DND-41 (cell line): ENCODE measurements around the gene C6orf62.
"Not testable (repeated sequence)": the region's sequence is repeated elsewhere in the genome, so short reads cannot be mapped to it uniquely, and the experiment has no call there.

ENCODE experiments used
- ATAC-seq: fragments of 200-7000 bp; cut with Tn5 transposase; 3 replicates; pipeline ENCODE4 v1.9.1; 2021; ENCODE audit warnings: low read depth; ENCODE audit not compliant: insufficient read depth
- DNase-seq: peaks from one replicate; pipeline ENCODE4 v3.0.0-alpha.2; 2020
- H2AFZ ChIP-seq: 2 replicates; pipeline ENCODE4 v1.6.0; 2012; ENCODE audit warnings: low read depth, low read length
- H3K27ac ChIP-seq: 2 replicates; pipeline ENCODE4 v1.5.1; 2012; ENCODE audit warnings: low read length, inconsistent platforms
- H3K27me3 ChIP-seq: fragments of 200-600 bp; sonication (generic); 2 replicates; pipeline ENCODE4 v1.6.0; 2012; ENCODE audit warnings: low read length, mild to moderate bottlenecking, inconsistent platforms; ENCODE audit not compliant: insufficient read depth, poor library complexity
- H3K36me3 ChIP-seq: 2 replicates; pipeline ENCODE4 v1.5.1; 2012; ENCODE audit warnings: low read length, inconsistent platforms; ENCODE audit not compliant: insufficient read depth
- H3K4me1 ChIP-seq: 2 replicates; pipeline ENCODE4 v1.5.1; 2012; ENCODE audit warnings: mild to moderate bottlenecking, low read length; ENCODE audit not compliant: insufficient read depth
- H3K4me2 ChIP-seq: 2 replicates; pipeline ENCODE4 v1.6.0; 2012; ENCODE audit warnings: mild to moderate bottlenecking, moderate library complexity, low read length, inconsistent platforms; ENCODE audit not compliant: insufficient read depth
- H3K4me3 ChIP-seq, 2 experiments: fragments of 200-600 bp in 1 of 2; shearing (Covaris generic) in 1 of 2; 2 replicates each; pipeline ENCODE4 v1.5.1; 2012 to 2016; ENCODE audit warnings: inconsistent platforms in 2 of 2, low read length in 2 of 2, mild to moderate bottlenecking in 2 of 2, low read depth in 1 of 2, moderate library complexity in 1 of 2
- H3K79me2 ChIP-seq: 2 replicates; pipeline ENCODE4 v1.6.0; 2012; ENCODE audit warnings: low read length, inconsistent platforms; ENCODE audit not compliant: insufficient read depth
- H3K9ac ChIP-seq: 2 replicates; pipeline ENCODE4 v1.6.0; 2012; ENCODE audit warnings: low read depth, mild to moderate bottlenecking, inconsistent platforms, low read length, moderate library complexity
- H3K9me3 ChIP-seq: 2 replicates; pipeline ENCODE4 v1.5.1; 2012; ENCODE audit warnings: low read length, moderate library complexity, mild to moderate bottlenecking, inconsistent platforms; ENCODE audit not compliant: insufficient read depth, severe bottlenecking
- H4K20me1 ChIP-seq: 2 replicates; pipeline ENCODE4 v1.6.0; 2012; ENCODE audit warnings: low read length; ENCODE audit not compliant: insufficient read depth
- EZH2 ChIP-seq: IDR thresholded peaks from 3 replicates; pipeline ENCODE4 v1.6.1; 2012; ENCODE audit warnings: borderline replicate concordance, low read depth, mild to moderate bottlenecking, moderate library complexity, low read length, inconsistent platforms; ENCODE audit not compliant: severe bottlenecking
- TF ChIP-seq, protein P1 (sequence below): IDR thresholded peaks from 2 replicates; pipeline ENCODE4 v1.5.1; 2012; ENCODE audit warnings: borderline replicate concordance, low read length, moderate library complexity, mild to moderate bottlenecking; ENCODE audit not compliant: poor library complexity, severe bottlenecking; ENCODE audit errors: extremely low read depth

The C6orf62 gene

DNA sequence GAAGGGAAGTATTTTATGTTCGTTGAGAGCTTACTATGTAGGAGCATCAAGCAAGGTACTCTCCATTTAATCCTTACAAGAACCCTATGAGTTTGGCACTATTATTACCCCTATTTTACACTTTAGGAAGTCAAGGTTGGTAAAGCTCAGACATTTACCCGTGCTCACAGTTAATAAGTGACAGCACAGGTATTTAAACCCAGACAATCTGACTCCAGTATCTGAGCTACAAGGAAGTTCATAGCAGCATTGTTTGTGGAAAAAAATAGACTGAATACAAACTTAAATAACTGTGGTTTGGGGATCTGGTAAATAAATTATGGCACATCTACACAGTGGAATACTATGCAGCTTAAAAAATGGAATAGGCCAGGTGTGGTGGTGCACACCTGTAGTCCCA, 34.6 kb upstream of the C6orf62 start:
- ATAC-seq: no peak
- Histone ChIP-seq H3K9me3 (no peaks in the 10 kb centered on the region), H3K27me3 (peaks cover 2% of the 10 kb centered on the region), H3K9ac (no peak overlapping the region), H3K27ac (no peak overlapping the region), H4K20me1 (no peaks in the 10 kb centered on the region), H3K79me2 (no peaks in the 10 kb centered on the region), H3K4me2 (no peak overlapping the region), H2AFZ (no peak overlapping the region), H3K36me3 (no peaks in the 10 kb centered on the region), H3K4me3 (no peak overlapping the region), H3K4me1 (no peaks in the 10 kb centered on the region)
- no peak for TF ChIP-seq EZH2
- TF ChIP-seq, protein P1, sequence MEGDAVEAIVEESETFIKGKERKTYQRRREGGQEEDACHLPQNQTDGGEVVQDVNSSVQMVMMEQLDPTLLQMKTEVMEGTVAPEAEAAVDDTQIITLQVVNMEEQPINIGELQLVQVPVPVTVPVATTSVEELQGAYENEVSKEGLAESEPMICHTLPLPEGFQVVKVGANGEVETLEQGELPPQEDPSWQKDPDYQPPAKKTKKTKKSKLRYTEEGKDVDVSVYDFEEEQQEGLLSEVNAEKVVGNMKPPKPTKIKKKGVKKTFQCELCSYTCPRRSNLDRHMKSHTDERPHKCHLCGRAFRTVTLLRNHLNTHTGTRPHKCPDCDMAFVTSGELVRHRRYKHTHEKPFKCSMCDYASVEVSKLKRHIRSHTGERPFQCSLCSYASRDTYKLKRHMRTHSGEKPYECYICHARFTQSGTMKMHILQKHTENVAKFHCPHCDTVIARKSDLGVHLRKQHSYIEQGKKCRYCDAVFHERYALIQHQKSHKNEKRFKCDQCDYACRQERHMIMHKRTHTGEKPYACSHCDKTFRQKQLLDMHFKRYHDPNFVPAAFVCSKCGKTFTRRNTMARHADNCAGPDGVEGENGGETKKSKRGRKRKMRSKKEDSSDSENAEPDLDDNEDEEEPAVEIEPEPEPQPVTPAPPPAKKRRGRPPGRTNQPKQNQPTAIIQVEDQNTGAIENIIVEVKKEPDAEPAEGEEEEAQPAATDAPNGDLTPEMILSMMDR: no peak
- no peak for DNase-seq

- TF ChIP-seq, protein P1: no peak
- no peak for TF ChIP-seq EZH2
- no peak for ATAC-seq
- H2AFZ ChIP-seq: no peak overlapping the region
- no peaks in the 10 kb centered on the region for H3K9me3 ChIP-seq
- H4K20me1 ChIP-seq: no peaks in the 10 kb centered on the region
- no peak overlapping the region for H3K9ac ChIP-seq
- no peak overlapping the region for H3K27ac ChIP-seq
- H3K4me2 ChIP-seq: no peak overlapping the region
- DNase-seq: no peak
- no peaks in the 10 kb centered on the region for H3K79me2 ChIP-seq
- H3K4me3 ChIP-seq: no peak overlapping the region
- peaks cover 2% of the 10 kb centered on the region for H3K27me3 ChIP-seq
- H3K4me1 ChIP-seq: no peaks in the 10 kb centered on the region
- no peaks in the 10 kb centered on the region for H3K36me3 ChIP-seq
Measured at GRCh38 chr6:24752917-24753492, 34.1 kb upstream of the C6orf62 start.

DNA sequence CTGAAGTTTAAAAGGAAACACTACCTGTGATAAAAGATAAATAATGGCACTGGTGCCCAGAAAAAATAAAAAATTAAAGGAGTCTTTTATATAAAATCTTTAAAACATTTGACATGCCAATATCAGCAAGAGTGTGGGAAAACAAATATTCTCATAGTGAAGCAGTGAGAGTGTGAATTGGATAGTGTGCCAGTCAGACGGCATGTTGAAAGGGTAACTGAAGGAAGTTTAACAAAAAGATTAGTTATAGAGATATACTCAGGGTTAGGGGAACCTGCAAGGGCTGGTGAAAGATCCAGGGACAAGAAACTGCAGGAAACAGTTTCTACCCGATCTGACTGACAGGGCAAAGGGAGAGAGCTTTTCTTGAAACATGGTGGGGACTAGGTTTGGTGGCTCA, 33.5 kb upstream of the C6orf62 start:
- Histone ChIP-seq H3K27ac (no peak overlapping the region), H3K9ac (no peak overlapping the region), H3K9me3 (no peaks in the 10 kb centered on the region), H3K36me3 (no peaks in the 10 kb centered on the region), H4K20me1 (no peaks in the 10 kb centered on the region), H3K4me1 (no peaks in the 10 kb centered on the region), H3K79me2 (no peaks in the 10 kb centered on the region), H3K4me2 (no peak overlapping the region), H2AFZ (no peak overlapping the region), H3K27me3 (peaks cover 2% of the 10 kb centered on the region), H3K4me3 (no peak overlapping the region)
- TF ChIP-seq EZH2: no peak
- TF ChIP-seq, protein P1: no peak
- no peak for ATAC-seq
- no peak for DNase-seq

DNA sequence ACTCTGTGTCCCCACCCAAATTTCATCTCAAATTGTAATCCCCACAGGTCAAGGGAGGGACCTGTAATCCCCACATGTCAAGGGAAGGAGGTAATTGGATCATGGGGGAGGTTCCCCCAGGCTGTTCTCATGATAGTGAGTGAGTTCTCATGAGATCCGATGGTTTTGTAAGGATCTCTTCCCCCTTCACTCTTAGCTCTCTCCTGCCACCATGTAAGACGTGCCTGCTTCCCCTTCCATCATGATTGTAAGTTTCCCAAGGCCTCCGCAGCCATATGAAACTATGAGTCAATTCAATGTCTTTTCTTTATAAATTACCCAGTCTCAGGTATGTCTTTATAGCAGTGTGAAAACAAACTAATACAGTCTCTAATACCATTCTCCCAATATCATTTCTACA, 31.9 kb upstream of the C6orf62 start:
- not testable (repeated sequence) for ATAC-seq, H3K27me3 ChIP-seq, H4K20me1 ChIP-seq, DNase-seq, H3K27ac ChIP-seq, H3K9ac ChIP-seq, H2AFZ ChIP-seq, H3K4me3 ChIP-seq, H3K9me3 ChIP-seq, H3K79me2 ChIP-seq, H3K4me2 ChIP-seq, H3K4me1 ChIP-seq, H3K36me3 ChIP-seq
